Measurements from ENCODE around the gene HCN2. TPM values are rescaled to one million over a fixed set of nuclear protein-coding genes. Genes with fewer than 3 reads are reported as not detected.
A peak's percentile ranks its signal among the peaks of the same experiment; 100 is the strongest.

Gene HCN2
- total RNA-seq, 1 experiment from 2014 or later = 0.04 TPM

DNA sequence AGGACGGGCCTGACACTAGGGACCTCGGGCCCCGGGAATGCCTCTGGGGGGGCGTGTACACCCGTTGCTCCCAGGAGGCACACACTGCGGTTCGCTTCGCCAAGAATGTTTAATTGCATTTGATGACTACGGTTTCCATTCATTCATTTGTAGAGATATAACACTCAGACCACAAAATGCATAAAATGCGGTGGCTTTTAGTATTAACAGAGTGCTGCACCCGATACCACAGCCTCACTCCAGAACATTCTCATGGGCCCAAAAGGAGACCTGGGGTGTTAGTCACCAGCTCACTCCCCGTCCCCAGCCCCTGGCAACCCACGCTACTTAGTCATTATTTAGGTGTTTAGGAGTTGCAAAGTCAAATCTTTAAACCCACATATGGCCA lies 21.8 kb downstream of the HCN2 start:
- H3K27me3 ChIP-seq (ENCODE audit: low read length) = no peaks in the 10 kb centered on the region
- no peak for TF ChIP-seq EZH2phosphoT487 (IDR thresholded peaks at IDR 0.05; ENCODE audit: borderline replicate concordance, low read length)
- TF ChIP-seq, protein P1, sequence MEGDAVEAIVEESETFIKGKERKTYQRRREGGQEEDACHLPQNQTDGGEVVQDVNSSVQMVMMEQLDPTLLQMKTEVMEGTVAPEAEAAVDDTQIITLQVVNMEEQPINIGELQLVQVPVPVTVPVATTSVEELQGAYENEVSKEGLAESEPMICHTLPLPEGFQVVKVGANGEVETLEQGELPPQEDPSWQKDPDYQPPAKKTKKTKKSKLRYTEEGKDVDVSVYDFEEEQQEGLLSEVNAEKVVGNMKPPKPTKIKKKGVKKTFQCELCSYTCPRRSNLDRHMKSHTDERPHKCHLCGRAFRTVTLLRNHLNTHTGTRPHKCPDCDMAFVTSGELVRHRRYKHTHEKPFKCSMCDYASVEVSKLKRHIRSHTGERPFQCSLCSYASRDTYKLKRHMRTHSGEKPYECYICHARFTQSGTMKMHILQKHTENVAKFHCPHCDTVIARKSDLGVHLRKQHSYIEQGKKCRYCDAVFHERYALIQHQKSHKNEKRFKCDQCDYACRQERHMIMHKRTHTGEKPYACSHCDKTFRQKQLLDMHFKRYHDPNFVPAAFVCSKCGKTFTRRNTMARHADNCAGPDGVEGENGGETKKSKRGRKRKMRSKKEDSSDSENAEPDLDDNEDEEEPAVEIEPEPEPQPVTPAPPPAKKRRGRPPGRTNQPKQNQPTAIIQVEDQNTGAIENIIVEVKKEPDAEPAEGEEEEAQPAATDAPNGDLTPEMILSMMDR (conservative IDR thresholded peaks at IDR 0.05; ENCODE audit: low read depth, low read length) = no peak
- TF ChIP-seq EZH2 (IDR thresholded peaks at IDR 0.05; ENCODE audit: low read length, unreplicated experiment) = no peak
- ChIA-PET POLR2A (ENCODE audit: unreplicated experiment) (no interaction called here), CTCF (no interaction called here)
- intact Hi-C loops (cut with micrococcal nuclease) = no loop called here
- no peaks in the 10 kb centered on the region; the same call in 1 of the 2 replicates for H3K36me3 ChIP-seq (ENCODE audit: low read depth, low read length)
- H3K27ac ChIP-seq (ENCODE audit: low read length) = no peak overlapping the region
- no peak overlapping the region for H3K4me2 ChIP-seq (ENCODE audit: low read length)
- no peaks in the 10 kb centered on the region for H3K9me2 ChIP-seq (replicated peaks; ENCODE audit: low read length)
- BruUV-seq (replicated peaks) = no TSS peak
- H3K9me3 ChIP-seq (ENCODE audit: low read length) = no peaks in the 10 kb centered on the region
- no peak overlapping the region for H2AFZ ChIP-seq (ENCODE audit: low read length)
- no peak overlapping the region for H3K4me3 ChIP-seq (ENCODE audit: low read length)
- no peaks in the 10 kb centered on the region for H4K20me1 ChIP-seq (ENCODE audit: low read length)
- DNase-seq = peak; percentile 48
- no peak overlapping the region for H3K9ac ChIP-seq (ENCODE audit: low read length)
- ATAC-seq = peak; percentile 80
- no peaks in the 10 kb centered on the region for H3K4me1 ChIP-seq (ENCODE audit: insufficient read depth, low read length)
- H3F3A ChIP-seq (ENCODE audit: low read length, unreplicated experiment) = no peaks in the 10 kb centered on the region
- H3K79me2 ChIP-seq (ENCODE audit: low read length) = no peaks in the 10 kb centered on the region

DNA sequence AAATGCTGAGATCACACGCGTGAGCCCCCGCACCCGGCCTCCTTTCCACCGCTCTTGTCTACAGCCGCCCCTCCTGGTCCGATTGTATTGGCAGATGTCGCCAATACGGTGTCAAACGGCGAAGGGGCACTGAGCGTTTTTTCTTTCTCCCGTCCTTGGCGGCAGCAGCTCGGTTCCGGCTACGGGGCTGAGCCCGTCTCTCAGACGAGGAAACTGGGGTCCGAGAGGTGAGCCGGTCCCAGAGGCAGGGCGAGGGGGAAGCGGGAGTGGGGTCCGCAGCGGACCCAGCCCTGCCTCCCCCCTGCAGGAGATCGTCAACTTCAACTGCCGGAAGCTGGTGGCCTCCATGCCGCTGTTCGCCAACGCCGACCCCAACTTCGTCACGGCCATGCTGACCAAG lies 23.3 kb downstream of the HCN2 start:
- Histone ChIP-seq H3K9me3 (ENCODE audit: low read length) (no peaks in the 10 kb centered on the region), H3K9me2 (replicated peaks; ENCODE audit: low read length) (no peaks in the 10 kb centered on the region), H3K27ac (ENCODE audit: low read length) (no peak overlapping the region), H3K9ac (ENCODE audit: low read length) (no peak overlapping the region), H2AFZ (ENCODE audit: low read length) (no peak overlapping the region), H4K20me1 (ENCODE audit: low read length) (no peaks in the 10 kb centered on the region), H3K27me3 (ENCODE audit: low read length) (no peaks in the 10 kb centered on the region), H3F3A (ENCODE audit: low read length, unreplicated experiment) (no peaks in the 10 kb centered on the region), H3K79me2 (ENCODE audit: low read length) (no peaks in the 10 kb centered on the region), H3K36me3 (ENCODE audit: low read depth, low read length) (no peaks in the 10 kb centered on the region; the same call in 1 of the 2 replicates), H3K4me1 (ENCODE audit: insufficient read depth, low read length) (no peaks in the 10 kb centered on the region), H3K4me2 (ENCODE audit: low read length) (no peak overlapping the region), H3K4me3 (ENCODE audit: low read length) (no peak overlapping the region)
- ChIA-PET POLR2A (ENCODE audit: unreplicated experiment) (no interaction called here), CTCF (no interaction called here)
- no peak for TF ChIP-seq EZH2phosphoT487 (IDR thresholded peaks at IDR 0.05; ENCODE audit: borderline replicate concordance, low read length)
- TF ChIP-seq, protein P1 (conservative IDR thresholded peaks at IDR 0.05; ENCODE audit: low read depth, low read length) = no peak
- TF ChIP-seq EZH2 (IDR thresholded peaks at IDR 0.05; ENCODE audit: low read length, unreplicated experiment) = no peak
- ATAC-seq (no peak), DNase-seq (no peak)
- intact Hi-C loops (cut with micrococcal nuclease) = no loop called here
- no TSS peak for BruUV-seq (replicated peaks)

DNA sequence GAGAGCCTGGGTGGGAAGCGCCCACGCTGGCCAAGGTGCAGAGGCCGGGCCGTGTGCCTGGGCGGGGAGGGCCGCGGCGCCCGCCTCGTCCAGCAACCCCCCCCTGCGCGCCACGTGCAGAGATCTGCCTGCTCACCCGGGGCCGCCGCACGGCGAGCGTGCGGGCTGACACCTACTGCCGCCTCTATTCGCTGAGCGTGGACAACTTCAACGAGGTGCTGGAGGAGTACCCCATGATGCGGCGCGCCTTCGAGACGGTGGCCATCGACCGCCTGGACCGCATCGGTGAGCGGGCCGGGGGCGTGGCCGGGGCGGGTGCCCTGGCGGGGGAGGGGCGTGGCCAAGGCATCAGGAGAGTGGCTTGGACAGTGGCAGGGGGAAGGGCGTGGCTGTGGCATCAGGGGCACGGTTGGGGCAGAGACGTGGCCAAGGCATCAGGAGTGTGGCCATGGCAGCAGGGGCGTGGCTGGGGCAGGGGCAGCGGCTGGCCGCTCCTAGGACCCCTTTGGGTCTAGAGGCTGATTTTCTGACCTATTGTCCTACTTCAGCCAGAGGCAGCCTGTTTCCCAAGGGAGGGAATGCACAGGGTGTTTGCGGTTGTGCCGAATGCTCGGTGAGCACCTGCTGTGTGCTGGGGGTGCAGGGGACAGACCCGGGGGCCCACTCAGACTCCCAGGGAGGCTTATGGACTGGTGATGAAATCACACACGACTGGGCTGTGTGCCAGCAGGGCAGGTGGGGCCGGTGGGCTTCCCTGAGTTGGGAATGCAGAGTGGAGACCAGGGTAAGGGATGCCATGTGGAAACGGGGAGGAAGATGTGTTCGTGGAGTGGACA lies 24.3 kb downstream of the HCN2 start:
- no peaks in the 10 kb centered on the region for H4K20me1 ChIP-seq (ENCODE audit: low read length)
- H3K79me2 ChIP-seq (ENCODE audit: low read length) = no peaks in the 10 kb centered on the region
- no peak overlapping the region for H3K4me2 ChIP-seq (ENCODE audit: low read length)
- ChIA-PET POLR2A (ENCODE audit: unreplicated experiment) (no interaction called here), CTCF (no interaction called here)
- no TSS peak for BruUV-seq (replicated peaks)
- TF ChIP-seq, protein P1 (conservative IDR thresholded peaks at IDR 0.05; ENCODE audit: low read depth, low read length) = no peak
- TF ChIP-seq EZH2 (IDR thresholded peaks at IDR 0.05; ENCODE audit: low read length, unreplicated experiment) = no peak
- TF ChIP-seq EZH2phosphoT487 (IDR thresholded peaks at IDR 0.05; ENCODE audit: borderline replicate concordance, low read length) = no peak
- H3K4me1 ChIP-seq (ENCODE audit: insufficient read depth, low read length) = no peaks in the 10 kb centered on the region
- H3K27ac ChIP-seq (ENCODE audit: low read length) = no peak overlapping the region
- DNase-seq (no peak), ATAC-seq (no peak)
- H3K9me3 ChIP-seq (ENCODE audit: low read length) = no peaks in the 10 kb centered on the region
- intact Hi-C loops (cut with micrococcal nuclease) = no loop called here
- no peaks in the 10 kb centered on the region for H3K27me3 ChIP-seq (ENCODE audit: low read length)
- H3K9ac ChIP-seq (ENCODE audit: low read length) = no peak overlapping the region
- H3K9me2 ChIP-seq (replicated peaks; ENCODE audit: low read length) = no peaks in the 10 kb centered on the region
- H3K36me3 ChIP-seq (ENCODE audit: low read depth, low read length) = no peaks in the 10 kb centered on the region; the same call in 1 of the 2 replicates
- no peak overlapping the region for H2AFZ ChIP-seq (ENCODE audit: low read length)
- H3K4me3 ChIP-seq (ENCODE audit: low read length) = no peak overlapping the region
- no peaks in the 10 kb centered on the region for H3F3A ChIP-seq (ENCODE audit: low read length, unreplicated experiment)
